Measurements from ENCODE around the gene NDOR1.
A peak's percentile ranks its signal among the peaks of the same experiment; 100 is the strongest.

The NDOR1 gene

DNA sequence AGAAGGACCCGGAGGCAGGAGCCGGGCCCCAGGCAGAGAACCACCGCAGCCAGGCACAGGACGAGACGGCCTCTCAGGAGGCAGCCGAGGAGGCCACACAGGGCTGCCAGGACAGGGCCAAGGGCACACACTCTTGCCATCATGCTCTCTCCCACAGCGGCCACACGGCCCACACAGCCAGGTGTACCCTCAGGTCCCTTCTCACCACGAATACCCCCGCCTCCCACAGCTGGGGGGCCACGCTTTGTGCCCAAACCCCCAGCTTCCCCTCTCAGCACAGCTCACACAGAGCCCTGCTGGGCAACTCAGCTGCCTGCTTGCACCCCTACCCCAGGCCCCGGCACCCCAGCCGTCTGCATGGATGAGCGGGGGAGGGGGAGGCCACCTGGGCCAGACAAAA, 11.7 kb upstream of the NDOR1 start:
- no peak overlapping the region for H3K4me3 ChIP-seq (ENCODE audit: control insufficient read depth, low read depth, low read length)
- no peak for TF ChIP-seq CTCF (conservative IDR thresholded peaks at IDR 0.05; ENCODE audit: control insufficient read depth, insufficient read depth, low read depth, low read length)
- DNase-seq (ENCODE audit: low read depth) = no peak

DNA sequence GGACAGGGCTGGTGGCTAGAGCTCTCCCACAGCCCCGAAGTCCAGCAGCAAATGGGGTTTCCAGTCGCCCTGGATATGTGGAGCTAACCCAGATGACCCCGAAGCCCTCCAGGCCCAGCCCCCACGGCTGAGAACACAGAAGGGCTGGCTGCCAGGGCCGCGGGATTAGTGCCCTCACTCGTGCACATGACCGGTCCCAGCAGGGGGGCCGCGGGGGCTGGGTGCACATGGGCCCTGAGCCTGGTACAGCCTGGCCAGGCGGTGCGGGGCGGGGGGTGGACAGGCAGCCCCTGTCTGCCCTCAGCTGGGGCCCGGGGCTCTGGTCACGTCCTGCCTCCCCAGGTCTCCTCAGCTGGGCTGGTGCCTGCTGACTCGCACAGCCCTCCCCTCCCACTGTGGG, 11.1 kb upstream of the NDOR1 start:
- no peak for DNase-seq (ENCODE audit: low read depth)
- no peak overlapping the region for H3K4me3 ChIP-seq (ENCODE audit: control insufficient read depth, low read depth, low read length)
- no peak for TF ChIP-seq CTCF (conservative IDR thresholded peaks at IDR 0.05; ENCODE audit: control insufficient read depth, insufficient read depth, low read depth, low read length)

DNA sequence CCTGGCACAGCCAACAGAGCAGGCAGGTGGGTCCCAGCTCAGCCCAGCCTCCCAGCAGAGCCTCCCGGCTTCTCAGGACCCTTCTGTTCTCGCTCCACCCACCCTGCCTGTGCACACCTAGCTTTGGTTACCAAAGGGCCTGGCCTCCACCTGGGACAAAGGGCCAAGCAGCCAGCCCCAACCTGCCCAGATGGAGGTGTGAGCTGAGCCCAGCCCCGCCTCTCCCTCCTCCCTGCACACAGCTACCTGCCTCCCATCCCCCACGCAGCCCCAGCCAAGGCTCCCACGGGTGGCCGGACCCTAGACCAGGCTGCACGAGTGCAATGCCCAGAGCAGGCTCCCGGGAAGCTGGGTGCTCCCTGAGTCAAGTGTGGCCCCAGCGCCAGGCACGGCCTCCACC, 10.6 kb upstream of the NDOR1 start:
- H3K4me3 ChIP-seq (ENCODE audit: control insufficient read depth, low read depth, low read length) = no peak overlapping the region
- no peak for DNase-seq (ENCODE audit: low read depth)
- TF ChIP-seq CTCF (conservative IDR thresholded peaks at IDR 0.05; ENCODE audit: control insufficient read depth, insufficient read depth, low read depth, low read length) = no peak

GRCh38 chr9:137195525-137196220, 9.8 kb upstream of the NDOR1 start:
- no peak overlapping the region for H3K4me3 ChIP-seq (ENCODE audit: control insufficient read depth, low read depth, low read length)
- no peak for DNase-seq (ENCODE audit: low read depth)
- no peak for TF ChIP-seq CTCF (conservative IDR thresholded peaks at IDR 0.05; ENCODE audit: control insufficient read depth, insufficient read depth, low read depth, low read length)

- TF ChIP-seq CTCF (conservative IDR thresholded peaks at IDR 0.05; ENCODE audit: control insufficient read depth, insufficient read depth, low read depth, low read length) = no peak
- H3K4me3 ChIP-seq (ENCODE audit: control insufficient read depth, low read depth, low read length) = no peak overlapping the region
- DNase-seq (ENCODE audit: low read depth) = no peak
Observed at GRCh38 chr9:137198051-137198901, 7.2 kb upstream of the NDOR1 start.

- no peak for TF ChIP-seq CTCF (conservative IDR thresholded peaks at IDR 0.05; ENCODE audit: control insufficient read depth, insufficient read depth, low read depth, low read length)
- DNase-seq (ENCODE audit: low read depth) = no peak
- H3K4me3 ChIP-seq (ENCODE audit: control insufficient read depth, low read depth, low read length) = peak overlapping the region; percentile 42
Observed at GRCh38 chr9:137198902-137199283, 6.6 kb upstream of the NDOR1 start.
